NOMO-1 treated with dmso at 0.1 percent for 144 hours (cell line): Measurements from ENCODE around the gene LRFN5.
"Not testable (repeated sequence)": the region's sequence is repeated elsewhere in the genome, so short reads cannot be mapped to it uniquely, and the experiment has no call there.

ENCODE experiments used
- DNase-seq: peaks from one replicate; lab custom pipeline; 2025; ENCODE audit not compliant: unreplicated experiment; lab: John Stamatoyannopoulos, UW

The LRFN5 gene

DNA sequence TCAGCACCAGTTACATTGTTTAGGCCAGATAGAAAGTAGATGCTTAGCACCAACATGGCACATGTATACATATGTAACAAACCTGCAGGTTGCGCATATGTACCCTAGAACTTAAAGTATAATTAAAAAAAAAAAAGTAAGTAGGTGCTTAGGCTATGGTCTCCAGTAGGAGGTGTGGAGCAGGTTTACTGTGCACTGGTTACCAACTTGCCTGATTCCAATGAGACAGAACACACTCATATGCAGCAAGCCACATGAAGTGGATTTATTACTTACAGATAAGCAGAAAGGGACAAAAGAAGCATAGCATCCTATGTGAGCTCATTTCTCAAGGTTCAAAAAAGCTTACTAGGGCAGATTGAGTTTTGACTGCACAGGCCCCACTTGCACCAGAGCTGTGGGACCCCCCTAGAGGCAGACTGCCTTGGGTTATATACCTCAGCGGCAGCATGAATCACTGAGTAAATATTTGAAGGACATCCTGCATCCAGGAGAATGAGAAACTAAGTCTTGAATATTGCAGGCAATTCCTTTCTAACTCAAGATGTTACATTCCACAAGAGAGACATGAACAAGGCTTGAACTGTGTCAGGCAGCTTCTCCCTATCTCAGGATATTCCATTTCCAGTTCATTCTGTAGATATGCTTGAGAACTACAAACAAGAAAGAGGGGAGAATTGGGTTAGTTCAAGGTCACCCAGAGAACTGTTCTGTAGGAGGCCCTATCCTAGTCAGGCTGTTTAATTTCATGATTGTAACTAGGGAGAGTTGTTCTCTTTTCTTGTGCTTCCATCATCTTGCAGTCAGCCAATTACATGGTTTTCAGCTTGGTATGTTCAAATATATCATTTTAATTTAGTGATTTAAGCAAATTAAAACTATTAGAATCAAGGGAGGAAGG lies 30.1 kb downstream of the LRFN5 start:
- no peak for DNase-seq

DNA sequence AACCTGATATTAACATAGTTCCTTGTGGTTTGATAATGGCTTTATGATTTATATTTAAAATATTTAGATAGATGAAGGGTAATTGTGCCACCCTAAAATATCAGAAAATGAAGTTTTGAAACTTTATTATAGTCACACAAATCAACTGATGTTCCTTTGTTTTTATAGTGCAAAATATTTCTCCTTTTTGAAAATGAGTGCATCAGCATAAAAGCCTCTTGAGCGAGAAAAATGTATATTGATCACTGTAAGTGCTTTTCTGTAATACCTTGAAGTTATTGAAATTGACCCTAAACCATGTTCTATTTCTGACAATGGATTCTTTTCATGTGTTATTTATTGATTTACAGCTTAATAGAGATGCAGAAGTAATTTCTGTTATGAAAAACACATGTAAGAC lies 35.0 kb downstream of the LRFN5 start:
- DNase-seq, result no peak

DNA sequence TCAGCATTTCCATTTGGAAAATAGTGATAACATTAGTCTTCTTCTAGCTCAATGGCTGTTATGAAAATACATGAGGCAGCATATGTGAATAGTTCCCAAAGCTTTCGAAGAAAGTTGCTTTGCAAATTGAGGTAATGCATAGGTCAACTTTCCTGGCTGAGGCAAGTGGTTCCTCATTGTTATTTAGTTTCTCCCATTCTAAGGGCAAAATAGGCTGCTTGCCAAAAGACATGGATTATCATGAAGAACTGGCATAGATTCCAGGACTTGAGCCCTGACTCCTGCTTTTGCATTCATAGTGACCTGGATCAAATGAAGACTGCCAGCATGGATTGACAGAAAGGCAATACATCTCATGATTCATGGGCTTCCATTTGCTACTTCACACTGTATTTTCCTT lies 35.7 kb downstream of the LRFN5 start:
- DNase-seq, result no peak

- no peak for DNase-seq
These were observed 36.1 kb downstream of the LRFN5 start for GRCh38 chr14:41642789-41643188.

GRCh38 chr14:41644606-41645005 lies 37.9 kb downstream of the LRFN5 start:
- no peak for DNase-seq

GRCh38 chr14:41650802-41651201 lies 44.1 kb downstream of the LRFN5 start:
- DNase-seq, result no peak

DNA sequence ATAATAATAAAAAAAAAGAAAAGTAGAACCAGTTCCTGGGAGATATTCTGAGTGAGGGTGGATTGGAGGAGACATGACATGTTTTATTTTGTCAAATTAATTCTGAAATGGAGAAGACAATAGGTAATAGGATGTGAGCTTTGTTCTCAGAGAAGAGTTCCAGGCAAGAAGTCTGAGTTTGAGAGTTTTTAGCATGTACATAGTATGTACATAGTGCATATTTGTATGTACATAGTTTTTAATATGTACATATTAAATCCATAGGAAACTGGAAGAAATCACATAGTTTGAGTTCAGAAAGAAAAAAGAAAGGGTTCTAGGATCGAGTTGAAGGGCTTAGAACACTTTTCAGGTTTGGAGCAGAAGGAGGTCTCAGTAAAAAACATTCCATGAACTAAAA lies 47.5 kb downstream of the LRFN5 start:
- DNase-seq, result no peak

GRCh38 chr14:41662780-41663472 lies 56.2 kb downstream of the LRFN5 start:
- DNase-seq, result no peak

DNA sequence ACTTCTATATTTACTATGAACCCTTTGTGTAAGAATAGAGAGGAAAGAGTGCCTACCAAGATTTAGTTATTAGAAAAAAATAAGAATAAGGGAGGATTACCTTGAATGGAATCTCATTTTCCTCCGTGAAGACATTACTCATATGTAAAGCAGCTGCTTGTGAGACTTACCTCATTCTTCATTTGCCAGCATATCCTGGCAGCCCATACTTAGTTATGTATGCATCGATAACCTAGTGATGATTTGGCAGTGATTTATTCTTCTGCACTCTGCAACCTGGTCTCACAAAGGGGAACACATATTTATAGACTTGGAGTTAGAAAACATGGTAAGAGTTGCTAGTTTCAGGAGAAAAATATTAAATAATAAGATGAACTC lies 56.8 kb downstream of the LRFN5 start:
- no peak for DNase-seq

DNA sequence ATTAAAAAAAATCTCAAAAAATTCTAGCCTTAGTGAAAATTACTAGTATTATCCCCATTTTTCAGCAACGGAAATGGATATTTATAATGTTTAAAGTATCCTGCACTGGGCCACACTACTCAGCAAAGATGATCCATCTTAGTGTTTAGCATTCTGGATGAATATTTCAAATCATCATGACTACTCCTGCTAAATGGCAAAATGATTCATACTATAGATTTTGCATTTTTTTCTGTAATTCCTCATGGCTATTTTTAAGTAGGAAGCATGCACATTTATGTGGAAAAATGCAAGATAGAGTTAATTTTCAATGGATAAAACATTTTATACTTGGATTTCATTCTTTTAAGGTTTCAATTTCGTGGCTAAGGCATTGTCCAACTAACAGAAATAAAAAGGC lies 59.6 kb downstream of the LRFN5 start:
- no peak for DNase-seq

DNA sequence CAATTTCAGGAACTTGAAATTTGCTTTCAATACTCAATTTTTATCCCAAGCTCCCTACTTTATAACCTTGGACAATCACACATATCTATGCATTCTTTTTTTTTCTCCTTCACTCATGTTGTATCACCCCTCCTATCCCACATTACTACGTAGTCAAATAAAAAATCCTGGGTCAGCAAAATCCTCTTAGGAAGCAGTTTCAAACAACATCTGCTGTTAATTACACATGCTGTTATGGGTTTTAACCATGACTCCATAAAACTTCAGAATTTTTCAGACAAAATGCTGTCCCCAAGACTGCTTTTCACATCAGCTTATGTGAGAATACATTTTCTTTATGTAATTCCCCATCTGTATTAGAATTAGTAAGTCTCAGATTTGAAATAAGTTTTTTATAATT lies 61.7 kb downstream of the LRFN5 start:
- no peak for DNase-seq

DNA sequence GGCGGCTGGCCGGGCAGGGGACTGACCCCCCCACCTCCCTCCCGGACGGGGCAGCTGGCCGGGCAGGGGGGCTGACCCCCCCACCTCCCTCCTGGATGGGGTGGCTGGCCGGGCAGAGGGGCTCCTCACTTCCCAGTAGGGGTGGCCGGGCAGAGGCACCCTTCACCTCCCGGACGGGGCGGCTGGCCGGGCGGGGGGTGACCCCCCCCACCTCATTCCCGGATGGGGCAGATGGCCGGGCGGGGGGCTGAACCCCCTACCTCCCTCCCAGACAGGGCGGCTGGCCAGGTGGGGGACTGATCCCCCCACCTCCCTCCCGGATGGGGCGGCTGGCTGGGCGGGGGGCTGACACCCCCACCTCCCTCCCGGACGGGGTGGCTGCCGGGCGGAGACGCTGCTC lies 66.9 kb downstream of the LRFN5 start:
- not testable (repeated sequence) for DNase-seq

DNA sequence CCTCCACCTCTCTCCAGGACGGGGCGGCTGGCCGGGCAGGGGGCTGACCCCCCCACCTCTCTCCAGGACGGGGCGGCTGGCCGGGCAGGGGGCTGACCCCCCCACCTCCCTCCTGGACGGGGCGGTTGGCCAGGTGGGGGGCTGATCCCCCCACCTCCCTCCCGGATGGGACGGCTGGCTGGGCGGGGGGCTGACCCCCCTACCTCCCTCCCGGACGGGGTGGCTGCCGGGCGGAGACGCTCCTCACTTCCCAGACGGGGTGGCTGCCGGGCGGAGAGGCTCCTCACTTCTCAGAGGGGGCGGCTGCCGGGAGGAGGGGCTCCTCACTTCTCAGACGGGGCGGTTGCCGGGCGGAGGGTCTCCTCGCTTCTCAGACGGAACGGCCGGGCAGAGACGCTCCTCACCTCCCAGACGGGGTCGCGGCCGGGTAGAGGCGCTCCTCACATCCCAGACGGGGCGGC lies 67.9 kb downstream of the LRFN5 start:
- not testable (repeated sequence) for DNase-seq

DNA sequence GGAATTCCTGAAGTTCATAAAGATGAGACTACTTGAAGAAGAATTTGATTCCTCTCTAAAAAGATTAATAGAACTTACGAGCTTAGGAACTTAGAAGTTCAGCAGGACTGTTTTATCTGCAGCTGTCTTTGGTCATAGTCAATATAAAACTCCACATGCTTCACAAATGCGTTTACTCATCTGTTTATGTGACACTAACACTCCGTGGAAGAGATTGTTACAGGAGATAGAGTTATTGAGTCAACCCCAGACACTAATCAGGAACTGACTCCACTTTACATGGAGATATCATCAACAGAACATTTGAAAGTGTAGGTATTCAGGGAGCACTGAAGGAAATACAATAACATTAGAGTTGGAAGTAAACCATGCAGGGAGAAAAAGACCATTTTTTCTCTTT lies 92.8 kb downstream of the LRFN5 start:
- no peak for DNase-seq

DNA sequence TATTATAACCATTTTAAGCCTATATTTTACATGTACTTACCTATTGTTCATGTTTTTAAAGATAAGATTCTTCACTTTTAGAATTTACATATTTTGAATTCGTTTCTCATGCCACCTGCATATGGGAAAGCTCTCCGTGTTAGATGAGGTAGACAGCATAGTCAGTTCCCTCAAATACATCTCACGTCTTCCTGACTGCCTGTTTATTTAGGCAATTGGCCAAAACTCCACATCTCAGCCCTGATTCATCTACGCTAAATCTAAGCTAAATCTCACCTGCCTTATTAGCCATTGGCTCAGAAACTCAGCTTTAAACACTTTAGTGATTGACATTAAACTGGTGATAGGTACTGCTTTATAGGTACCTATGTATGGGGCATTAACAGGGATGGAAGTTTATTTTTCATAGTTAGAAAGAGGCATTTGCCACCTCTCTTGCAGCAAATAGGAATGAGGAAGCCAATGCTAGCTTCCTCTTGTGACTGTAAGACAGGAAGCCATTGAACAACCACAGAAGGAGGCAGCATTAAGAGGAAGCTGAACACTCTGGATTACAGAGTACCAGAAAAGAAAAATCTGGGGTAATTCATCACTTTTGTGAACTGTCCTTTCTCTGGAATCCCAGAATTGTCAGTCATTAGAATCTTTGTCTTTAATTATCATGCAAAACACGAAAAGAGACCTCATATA lies 111.9 kb downstream of the LRFN5 start:
- DNase-seq, result peak; percentile 43

GRCh38 chr14:41739203-41739602 lies 132.5 kb downstream of the LRFN5 start:
- no peak for DNase-seq

DNA sequence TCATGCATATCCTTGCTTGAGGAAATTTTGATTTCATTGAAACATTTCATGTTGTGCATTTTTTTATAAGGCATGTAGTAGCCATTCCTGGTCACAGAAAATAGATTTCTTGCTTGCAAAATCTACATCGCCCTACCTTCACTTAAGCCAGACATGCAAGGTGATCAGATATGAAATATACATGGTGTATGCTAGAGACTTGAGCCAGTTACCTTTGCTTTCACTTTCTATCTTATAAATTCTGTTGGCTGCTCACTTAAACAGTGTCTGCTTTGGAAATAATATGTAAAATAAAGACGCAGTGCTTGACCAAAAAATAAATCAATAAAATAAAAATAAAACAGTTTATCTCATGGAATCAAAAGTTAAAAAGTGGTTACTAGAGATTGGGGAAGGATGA lies 136.5 kb downstream of the LRFN5 start:
- no peak for DNase-seq

- DNase-seq, result no peak
These were observed 142.8 kb downstream of the LRFN5 start for GRCh38 chr14:41749429-41749828.

GRCh38 chr14:41750575-41750974 lies 143.9 kb downstream of the LRFN5 start:
- not testable (repeated sequence) for DNase-seq

DNA sequence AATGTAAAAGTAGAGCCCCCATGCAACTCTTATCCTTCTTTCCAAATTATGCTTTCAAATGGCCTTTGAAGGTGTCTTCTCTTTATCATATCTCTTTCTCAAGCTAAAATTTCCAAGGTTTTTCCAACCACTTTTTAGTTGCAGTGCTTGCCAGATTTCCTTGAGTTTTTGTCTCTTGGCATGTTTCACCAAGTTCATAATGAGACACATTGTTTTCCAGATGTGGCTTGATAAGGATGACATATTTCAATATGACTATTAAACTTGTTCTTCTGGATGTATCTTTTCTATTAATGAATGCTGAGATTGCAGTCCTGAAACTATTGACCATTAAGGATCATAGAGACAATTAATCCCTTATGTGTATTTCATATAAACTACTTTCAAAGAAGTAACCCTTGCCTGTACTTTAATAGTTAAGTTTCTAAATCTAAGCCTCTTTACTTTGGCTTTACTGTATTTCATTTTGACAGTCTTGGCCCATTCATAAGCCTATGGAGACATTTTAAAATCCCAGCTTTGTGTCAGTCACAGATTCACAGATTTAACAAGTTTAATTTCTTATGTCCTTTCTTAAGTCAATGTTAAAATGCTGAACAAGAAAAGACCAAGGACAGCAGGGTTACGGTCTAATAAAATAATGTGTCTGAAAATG lies 151.5 kb downstream of the LRFN5 start:
- no peak for DNase-seq

DNA sequence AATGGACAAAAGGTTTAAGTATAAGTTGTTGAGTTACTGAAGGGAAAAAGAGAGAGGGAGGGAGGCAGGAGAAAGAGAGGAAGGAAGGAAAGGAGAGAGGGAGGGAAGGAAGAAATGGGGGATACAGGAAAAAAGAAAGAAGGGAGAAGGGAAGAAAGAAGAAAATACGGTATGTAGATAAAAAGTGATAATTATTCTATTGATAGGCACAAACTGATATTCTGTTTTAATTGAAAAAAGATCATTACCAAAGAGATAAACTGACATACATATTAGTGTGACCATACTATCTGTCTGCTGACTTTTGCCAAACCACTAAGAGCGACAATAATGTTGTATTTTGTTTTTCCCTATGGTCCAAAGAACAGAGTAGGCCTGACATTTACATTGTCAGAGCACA lies 154.5 kb downstream of the LRFN5 start:
- no peak for DNase-seq
